Measurements from ENCODE around the gene EZH1.
"Not testable (repeated sequence)": the region's sequence is repeated elsewhere in the genome, so short reads cannot be mapped to it uniquely, and the experiment has no call there.

Gene EZH1

GRCh38 chr17:42751628-42752027 is 6.8 kb upstream of the EZH1 start:
- Mint-ChIP-seq H3K27ac (no peak overlapping the region), H3K36me3 (ENCODE audit: low read depth) (no peaks in the 10 kb centered on the region), H3K4me1 (ENCODE audit: low read depth) (no peaks in the 10 kb centered on the region), H3K4me3 (no peak overlapping the region), H3K9me3 (no peaks in the 10 kb centered on the region), H3K27me3 (peaks cover 39% of the 10 kb centered on the region)

DNA sequence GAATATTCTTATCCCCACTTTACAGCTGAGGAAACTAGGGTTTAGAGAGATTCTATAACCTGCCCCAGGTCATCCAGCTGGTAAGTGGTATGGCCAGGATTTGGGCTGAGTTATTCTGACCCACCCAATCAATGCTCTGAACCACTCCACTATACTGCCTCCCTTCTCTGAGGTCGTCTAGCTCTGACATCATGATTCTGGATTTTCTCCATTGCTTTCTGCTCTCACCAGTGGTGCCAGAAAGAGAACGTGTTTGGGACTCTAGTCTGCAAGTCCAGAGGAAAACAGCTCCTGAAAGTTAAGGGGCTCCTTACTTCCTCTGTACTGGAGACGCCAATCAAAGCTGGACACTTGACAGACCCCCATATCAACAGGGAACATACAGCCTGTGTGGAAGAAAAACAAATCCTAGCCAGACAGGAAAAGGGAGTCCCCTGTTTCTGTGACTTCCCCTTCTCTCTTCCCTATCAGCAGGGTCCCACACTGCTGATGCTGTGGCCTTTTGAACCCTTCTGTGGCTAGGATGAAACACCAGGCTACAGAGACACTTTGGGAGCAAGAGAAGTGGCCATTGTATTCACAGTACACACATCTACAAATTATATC is 6.0 kb upstream of the EZH1 start:
- H3K4me1 Mint-ChIP-seq (ENCODE audit: low read depth), result no peaks in the 10 kb centered on the region
- peaks cover 38% of the 10 kb centered on the region for H3K27me3 Mint-ChIP-seq
- no peaks in the 10 kb centered on the region for H3K9me3 Mint-ChIP-seq
- no peak overlapping the region for H3K4me3 Mint-ChIP-seq
- no peak overlapping the region for H3K27ac Mint-ChIP-seq
- no peaks in the 10 kb centered on the region for H3K36me3 Mint-ChIP-seq (ENCODE audit: low read depth)

DNA sequence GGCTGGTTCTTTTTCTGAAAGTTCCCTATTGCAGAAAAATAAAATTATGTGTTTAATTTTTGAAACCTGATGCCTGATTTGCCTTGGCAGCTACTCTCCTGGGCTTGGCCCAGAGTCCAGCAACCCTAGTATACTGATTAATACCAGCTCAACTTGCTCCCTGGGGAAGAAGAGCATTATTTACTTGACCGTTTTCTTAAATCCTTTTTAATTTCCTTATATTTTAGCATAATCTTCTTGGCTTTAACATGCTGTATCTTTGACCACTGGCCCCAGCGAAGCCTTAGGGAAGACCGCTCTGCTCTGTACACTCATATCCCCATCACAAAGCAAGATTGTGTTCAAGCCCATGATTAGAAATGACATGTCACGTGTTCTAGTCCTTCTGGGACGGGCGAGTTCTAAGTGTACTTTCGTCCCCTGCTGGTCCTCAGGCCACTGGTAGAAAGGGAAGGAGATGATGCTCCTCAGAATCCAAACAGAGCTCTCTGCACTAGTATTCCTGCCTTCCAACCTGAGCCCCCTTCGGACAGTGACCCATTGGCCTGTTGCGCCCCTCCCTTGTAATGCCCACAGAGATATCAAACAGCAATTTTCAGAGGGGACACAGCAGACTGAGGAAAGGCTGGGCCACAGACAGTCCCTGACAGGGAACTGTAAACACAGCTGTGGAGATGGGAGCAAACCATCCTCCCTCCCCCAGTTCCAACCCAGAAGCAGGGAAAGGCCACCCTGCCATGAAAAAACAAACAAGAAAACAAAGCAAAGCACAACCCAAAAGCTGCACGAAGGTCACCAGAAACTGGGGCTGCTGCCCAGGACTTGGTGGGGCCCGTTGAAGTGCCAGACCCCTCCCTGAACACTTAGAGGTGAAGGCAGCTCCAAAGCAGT is 4.3 kb upstream of the EZH1 start:
- Mint-ChIP-seq H3K4me1 (ENCODE audit: low read depth) (peaks cover 7% of the 10 kb centered on the region), H3K27me3 (peaks cover 26% of the 10 kb centered on the region), H3K4me3 (no peak overlapping the region), H3K36me3 (ENCODE audit: low read depth) (no peaks in the 10 kb centered on the region), H3K9me3 (no peaks in the 10 kb centered on the region), H3K27ac (no peak overlapping the region)

- Mint-ChIP-seq H3K36me3 (ENCODE audit: low read depth) (no peaks in the 10 kb centered on the region), H3K4me1 (ENCODE audit: low read depth) (peaks cover 15% of the 10 kb centered on the region), H3K27me3 (peaks cover 22% of the 10 kb centered on the region)
Measured at GRCh38 chr17:42748202-42748907, 3.5 kb upstream of the EZH1 start.

GRCh38 chr17:42744283-42744805 is 496 bp downstream of the EZH1 start:
- H3K4me1 Mint-ChIP-seq (ENCODE audit: low read depth), result peaks cover 15% of the 10 kb centered on the region
- peak overlapping the region; percentile 92 for H3K27ac Mint-ChIP-seq
- no peaks in the 10 kb centered on the region for H3K9me3 Mint-ChIP-seq
- peaks cover 9% of the 10 kb centered on the region for H3K27me3 Mint-ChIP-seq
- no peaks in the 10 kb centered on the region for H3K36me3 Mint-ChIP-seq (ENCODE audit: low read depth)
- peak overlapping the region; percentile 89 for H3K4me3 Mint-ChIP-seq

More at GRCh38 chr17:42748202-42748907, 3.5 kb upstream of the EZH1 start:
- H3K9me3 Mint-ChIP-seq, result no peaks in the 10 kb centered on the region
- no peak overlapping the region for H3K27ac Mint-ChIP-seq
- H3K4me3 Mint-ChIP-seq, result no peak overlapping the region

DNA sequence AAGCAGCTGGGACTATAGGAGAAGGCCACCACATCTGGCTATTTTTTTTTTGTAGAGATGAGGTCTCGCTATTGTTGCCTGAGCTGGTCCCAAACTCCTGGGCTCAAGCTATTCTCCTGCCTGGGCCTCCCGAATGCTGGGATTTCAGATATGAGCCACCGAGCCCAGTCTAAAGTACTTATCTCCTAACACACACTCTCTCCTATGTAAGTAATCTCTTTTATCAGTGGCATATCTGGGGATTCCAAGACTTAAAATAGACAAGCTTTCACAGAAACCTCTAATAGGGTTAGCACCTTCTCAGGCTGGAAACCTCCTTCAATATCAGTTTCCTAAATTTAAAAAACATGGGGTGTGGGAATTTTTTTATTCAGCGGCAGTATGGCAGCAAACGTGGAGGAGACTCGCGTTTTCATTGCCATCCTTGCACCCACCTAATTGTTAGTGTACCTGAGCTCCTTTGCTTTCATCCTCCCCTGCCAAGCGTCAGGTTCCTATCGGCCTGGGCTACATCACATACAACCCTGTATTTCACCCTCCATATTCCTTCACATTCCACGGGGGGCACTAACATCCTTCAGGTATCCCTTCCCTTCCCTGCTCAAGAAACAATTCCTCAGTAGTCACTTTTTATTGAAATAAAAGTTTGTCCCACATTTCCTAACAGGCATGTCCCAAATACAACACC is 1.1 kb downstream of the EZH1 start:
- peak overlapping the region; percentile 89 for H3K4me3 Mint-ChIP-seq
- peaks cover 9% of the 10 kb centered on the region for H3K27me3 Mint-ChIP-seq
- no peaks in the 10 kb centered on the region for H3K36me3 Mint-ChIP-seq (ENCODE audit: low read depth)
- H3K27ac Mint-ChIP-seq, result peak overlapping the region; percentile 92
- H3K9me3 Mint-ChIP-seq, result no peaks in the 10 kb centered on the region
- peaks cover 15% of the 10 kb centered on the region for H3K4me1 Mint-ChIP-seq (ENCODE audit: low read depth)

DNA sequence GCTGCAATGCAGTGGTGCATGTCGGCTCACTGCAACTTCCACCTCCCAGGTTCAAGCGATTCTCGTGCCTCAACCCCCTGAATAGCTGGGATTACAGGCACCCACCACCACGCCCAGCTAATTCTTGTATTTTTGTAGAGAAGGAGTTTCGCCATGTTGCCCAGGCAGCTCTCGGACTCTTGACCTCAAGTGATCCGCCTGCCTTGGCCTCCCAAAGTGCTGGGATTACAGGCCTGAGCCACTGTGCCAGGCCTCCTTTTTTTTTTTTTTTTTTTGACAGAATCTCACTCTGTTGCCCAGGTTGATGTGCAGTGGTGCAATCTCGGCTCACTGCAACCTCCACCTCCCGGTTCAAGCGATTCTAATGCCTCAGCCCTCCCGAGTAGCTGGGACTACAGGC is 1.9 kb downstream of the EZH1 start:
- H3K4me1 Mint-ChIP-seq (ENCODE audit: low read depth), result peaks cover 15% of the 10 kb centered on the region
- H3K4me3 Mint-ChIP-seq; H3K27ac Mint-ChIP-seq; H3K9me3 Mint-ChIP-seq; H3K27me3 Mint-ChIP-seq; H3K36me3 Mint-ChIP-seq (ENCODE audit: low read depth): not testable (repeated sequence)

- Mint-ChIP-seq H3K36me3 (ENCODE audit: low read depth) (no peaks in the 10 kb centered on the region), H3K27me3 (no peaks in the 10 kb centered on the region), H3K27ac (no peak overlapping the region), H3K4me3 (no peak overlapping the region), H3K9me3 (no peaks in the 10 kb centered on the region), H3K4me1 (ENCODE audit: low read depth) (peaks cover 15% of the 10 kb centered on the region)
Measured at GRCh38 chr17:42740699-42741098, 4.1 kb downstream of the EZH1 start.

DNA sequence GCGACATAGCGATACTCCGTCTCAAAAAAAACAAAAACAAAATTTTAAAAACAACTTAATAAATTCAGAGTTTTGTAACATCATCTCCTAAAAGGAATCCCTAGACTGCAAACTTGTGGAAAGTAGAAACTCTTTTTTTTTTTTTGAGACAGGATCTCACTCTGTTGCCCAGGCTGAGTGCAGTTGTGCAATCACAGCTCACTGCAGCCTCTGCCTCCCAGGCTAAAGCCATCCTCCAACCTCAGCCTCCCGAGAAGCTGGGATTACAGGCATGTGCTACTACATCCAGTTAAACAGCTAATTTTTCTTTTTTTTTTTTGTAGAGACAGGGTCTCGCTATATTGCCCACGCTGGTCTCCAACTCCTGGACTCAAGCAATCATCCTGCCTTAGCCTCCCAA is 19.7 kb downstream of the EZH1 start:
- no peak overlapping the region for H3K4me3 Mint-ChIP-seq
- H3K27ac Mint-ChIP-seq, result no peak overlapping the region
- no peaks in the 10 kb centered on the region for H3K27me3 Mint-ChIP-seq
- H3K4me1 Mint-ChIP-seq (ENCODE audit: low read depth), result no peaks in the 10 kb centered on the region
- H3K9me3 Mint-ChIP-seq, result no peaks in the 10 kb centered on the region
- peaks cover 39% of the 10 kb centered on the region for H3K36me3 Mint-ChIP-seq (ENCODE audit: low read depth)

GRCh38 chr17:42723636-42724035 is 21.2 kb downstream of the EZH1 start:
- Mint-ChIP-seq H3K27me3 (no peaks in the 10 kb centered on the region), H3K27ac (no peak overlapping the region), H3K9me3 (no peaks in the 10 kb centered on the region), H3K4me3 (no peak overlapping the region), H3K36me3 (ENCODE audit: low read depth) (peaks cover 46% of the 10 kb centered on the region), H3K4me1 (ENCODE audit: low read depth) (no peaks in the 10 kb centered on the region)

DNA sequence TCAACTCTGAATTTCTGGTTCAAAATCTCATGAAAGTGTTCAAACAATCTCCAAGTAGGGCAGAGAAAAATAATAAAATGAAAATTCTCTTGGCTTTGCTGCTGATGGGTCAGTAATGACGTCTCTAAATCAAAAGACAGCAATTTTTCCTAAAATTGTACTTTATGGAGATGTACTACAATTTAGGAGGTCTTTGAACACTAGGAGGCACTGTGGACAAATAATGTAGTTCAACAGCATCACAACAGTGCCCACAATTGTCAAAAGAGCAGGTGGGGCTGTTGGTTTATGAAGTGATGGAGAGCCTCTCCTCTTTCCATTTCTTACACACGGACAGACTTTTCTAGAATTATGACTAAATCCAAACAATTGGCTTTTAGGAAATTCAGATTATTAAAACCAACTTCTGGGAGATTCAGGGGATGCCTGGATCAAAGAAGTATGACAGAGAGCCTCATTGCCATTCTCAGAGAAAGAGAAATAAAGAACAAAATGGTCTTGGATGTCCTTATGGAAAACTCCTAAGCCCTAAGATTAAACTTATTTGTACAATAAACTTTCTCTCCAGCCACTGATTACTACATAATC is 23.8 kb downstream of the EZH1 start:
- H3K4me1 Mint-ChIP-seq (ENCODE audit: low read depth), result no peaks in the 10 kb centered on the region
- peaks cover 61% of the 10 kb centered on the region for H3K36me3 Mint-ChIP-seq (ENCODE audit: low read depth)
- no peak overlapping the region for H3K27ac Mint-ChIP-seq
- no peak overlapping the region for H3K4me3 Mint-ChIP-seq
- H3K27me3 Mint-ChIP-seq, result no peaks in the 10 kb centered on the region
- H3K9me3 Mint-ChIP-seq, result no peaks in the 10 kb centered on the region

- Mint-ChIP-seq H3K27ac (no peak overlapping the region), H3K9me3 (no peaks in the 10 kb centered on the region), H3K36me3 (ENCODE audit: low read depth) (peaks cover 83% of the 10 kb centered on the region), H3K4me1 (ENCODE audit: low read depth) (peaks cover 36% of the 10 kb centered on the region), H3K4me3 (no peak overlapping the region), H3K27me3 (no peaks in the 10 kb centered on the region)
Measured at GRCh38 chr17:42709561-42709960, 35.3 kb downstream of the EZH1 start.

DNA sequence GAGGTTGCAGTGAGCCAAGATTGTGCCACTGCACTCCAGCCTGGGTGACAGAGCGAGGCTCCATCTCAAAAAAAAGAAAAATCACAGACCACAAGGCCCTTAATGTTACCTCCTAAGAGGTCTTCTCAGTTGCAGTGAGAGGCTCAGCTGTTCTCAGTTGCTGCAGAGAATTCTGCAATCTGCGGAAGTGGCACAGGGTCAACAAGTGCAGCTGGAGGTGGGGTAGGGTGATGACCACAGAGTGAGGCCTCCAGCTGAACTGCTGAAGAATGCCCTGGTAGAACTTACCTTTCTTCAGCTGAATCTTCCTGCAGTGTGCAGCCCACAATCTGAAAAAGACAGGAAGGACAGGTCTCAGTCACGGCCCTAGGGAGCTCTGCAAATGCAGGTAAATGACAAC is 36.3 kb downstream of the EZH1 start:
- H3K36me3 Mint-ChIP-seq (ENCODE audit: low read depth), result peaks cover 83% of the 10 kb centered on the region
- no peaks in the 10 kb centered on the region for H3K9me3 Mint-ChIP-seq
- peaks cover 39% of the 10 kb centered on the region for H3K4me1 Mint-ChIP-seq (ENCODE audit: low read depth)
- H3K27ac Mint-ChIP-seq, result no peak overlapping the region
- no peaks in the 10 kb centered on the region for H3K27me3 Mint-ChIP-seq
- no peak overlapping the region for H3K4me3 Mint-ChIP-seq

DNA sequence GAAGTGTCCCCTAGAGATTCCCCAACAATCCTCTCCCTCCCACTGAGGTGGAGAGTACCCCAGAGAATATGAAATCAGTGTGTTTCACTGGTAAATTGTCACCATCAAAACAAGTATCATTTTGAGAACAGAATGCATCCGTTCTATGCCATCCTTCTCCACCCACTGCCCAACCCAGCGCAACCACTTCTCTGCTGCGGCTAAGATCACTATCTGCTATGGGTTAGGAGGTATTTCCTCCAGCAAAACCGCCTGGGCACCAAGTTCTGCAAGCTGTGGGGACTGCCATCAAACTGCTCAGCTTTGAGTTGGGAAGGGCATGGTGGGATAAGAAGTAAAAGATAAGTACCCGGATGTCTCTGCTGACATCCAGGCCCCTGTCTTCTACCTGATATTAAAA is 38.1 kb downstream of the EZH1 start:
- Mint-ChIP-seq H3K27me3 (no peaks in the 10 kb centered on the region), H3K27ac (peak overlapping the region; percentile 24), H3K9me3 (no peaks in the 10 kb centered on the region), H3K36me3 (ENCODE audit: low read depth) (peaks cover 84% of the 10 kb centered on the region), H3K4me1 (ENCODE audit: low read depth) (peaks cover 39% of the 10 kb centered on the region), H3K4me3 (no peak overlapping the region)
